ENCODE results near the gene SLC49A3.

DNA sequence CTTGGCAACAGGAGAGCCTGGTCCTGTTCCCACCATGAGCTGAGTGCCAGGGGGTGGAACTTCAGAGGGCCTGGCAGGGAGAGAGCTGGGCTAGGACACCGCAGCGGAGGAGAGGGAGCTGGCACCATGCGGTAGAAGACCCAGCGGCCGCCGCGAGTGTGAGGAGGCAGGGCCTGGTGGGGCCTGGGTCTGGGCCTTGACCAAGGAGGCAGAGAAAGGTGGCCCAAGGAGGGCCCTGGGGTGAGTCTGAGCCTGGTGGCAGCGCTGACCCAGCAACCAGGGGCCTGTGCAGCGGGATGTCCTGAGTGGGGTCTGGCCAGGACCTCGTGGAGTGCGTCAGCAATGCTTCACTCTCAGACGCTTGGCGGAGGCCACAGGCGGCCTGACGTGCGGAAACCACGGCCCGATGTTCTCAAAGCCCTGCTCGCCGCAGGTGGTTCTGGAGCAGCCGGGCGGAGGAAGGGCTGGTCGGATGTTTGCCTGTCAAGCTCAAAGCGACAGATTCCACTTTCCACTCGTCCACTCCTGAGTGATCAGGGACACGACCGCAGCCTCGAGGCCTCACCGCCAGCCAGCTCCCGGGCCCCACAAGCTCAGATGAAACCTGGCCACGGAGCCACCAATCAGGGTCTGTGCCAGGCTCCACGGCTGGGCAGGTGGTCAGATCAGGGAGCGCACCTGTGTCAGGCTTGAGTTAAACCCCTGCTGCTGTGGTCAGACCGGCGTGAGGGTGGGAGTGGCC is 35.7 kb downstream of the SLC49A3 start:
- TF ChIP-seq, protein P1, sequence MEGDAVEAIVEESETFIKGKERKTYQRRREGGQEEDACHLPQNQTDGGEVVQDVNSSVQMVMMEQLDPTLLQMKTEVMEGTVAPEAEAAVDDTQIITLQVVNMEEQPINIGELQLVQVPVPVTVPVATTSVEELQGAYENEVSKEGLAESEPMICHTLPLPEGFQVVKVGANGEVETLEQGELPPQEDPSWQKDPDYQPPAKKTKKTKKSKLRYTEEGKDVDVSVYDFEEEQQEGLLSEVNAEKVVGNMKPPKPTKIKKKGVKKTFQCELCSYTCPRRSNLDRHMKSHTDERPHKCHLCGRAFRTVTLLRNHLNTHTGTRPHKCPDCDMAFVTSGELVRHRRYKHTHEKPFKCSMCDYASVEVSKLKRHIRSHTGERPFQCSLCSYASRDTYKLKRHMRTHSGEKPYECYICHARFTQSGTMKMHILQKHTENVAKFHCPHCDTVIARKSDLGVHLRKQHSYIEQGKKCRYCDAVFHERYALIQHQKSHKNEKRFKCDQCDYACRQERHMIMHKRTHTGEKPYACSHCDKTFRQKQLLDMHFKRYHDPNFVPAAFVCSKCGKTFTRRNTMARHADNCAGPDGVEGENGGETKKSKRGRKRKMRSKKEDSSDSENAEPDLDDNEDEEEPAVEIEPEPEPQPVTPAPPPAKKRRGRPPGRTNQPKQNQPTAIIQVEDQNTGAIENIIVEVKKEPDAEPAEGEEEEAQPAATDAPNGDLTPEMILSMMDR (conservative IDR thresholded peaks at IDR 0.05; ENCODE audit: low read length): no peak
- TF ChIP-seq EZH2phosphoT487 (IDR thresholded peaks at IDR 0.05; ENCODE audit: borderline replicate concordance): no peak
